T-helper 9 cell (primary cell): ENCODE measurements around the gene SPACA9.

Source experiments
- DNase-seq: peaks from one replicate; pipeline ENCODE4 v3.0.0-alpha.2; 2020
- total RNA-seq, 2 donors: gene quantifications; one replicate each; lab custom pipeline; 2026; lab: John Stamatoyannopoulos, UW

Gene SPACA9
- 1.4 to 1.9 reads per million in 2 donors for total RNA-seq

- peak; percentile 4 for DNase-seq
These were observed at the start of gene SPACA9 for GRCh38 chr9:132878695-132879456. TSS of gene SPACA9 (plus strand) at chr9:132878898. CDS start at chr9:132883948, 5,050 bp downstream.

GRCh38 chr9:132832171-132832881 lies 46.4 kb upstream of the SPACA9 start:
- no peak for DNase-seq

- DNase-seq = no peak
These were observed 45.1 kb upstream of the SPACA9 start for GRCh38 chr9:132833550-132834121.

- no peak for DNase-seq
These were observed 44.4 kb upstream of the SPACA9 start for GRCh38 chr9:132834343-132834742.

- DNase-seq = no peak
These were observed 41.0 kb upstream of the SPACA9 start for GRCh38 chr9:132837501-132838286.

GRCh38 chr9:132838291-132838690 lies 40.4 kb upstream of the SPACA9 start:
- DNase-seq = no peak

- no peak for DNase-seq
These were observed 37.7 kb upstream of the SPACA9 start for GRCh38 chr9:132840980-132841379.

- DNase-seq = no peak
These were observed 36.3 kb upstream of the SPACA9 start for GRCh38 chr9:132842124-132843044.

- DNase-seq = no peak
These were observed 32.4 kb upstream of the SPACA9 start for GRCh38 chr9:132846109-132846917.

GRCh38 chr9:132846918-132847515 lies 31.7 kb upstream of the SPACA9 start:
- no peak for DNase-seq

- no peak for DNase-seq
These were observed 29.5 kb upstream of the SPACA9 start for GRCh38 chr9:132849185-132849706.

- DNase-seq = no peak
These were observed 25.2 kb upstream of the SPACA9 start for GRCh38 chr9:132853482-132853881.

GRCh38 chr9:132854832-132855231 lies 23.9 kb upstream of the SPACA9 start:
- no peak for DNase-seq

- DNase-seq = no peak
These were observed 22.8 kb upstream of the SPACA9 start for GRCh38 chr9:132855904-132856303.

- no peak for DNase-seq
These were observed 21.7 kb upstream of the SPACA9 start for GRCh38 chr9:132857031-132857430.

GRCh38 chr9:132857616-132858342 lies 20.9 kb upstream of the SPACA9 start:
- no peak for DNase-seq

- DNase-seq = no peak
These were observed 19.9 kb upstream of the SPACA9 start for GRCh38 chr9:132858751-132859150.

GRCh38 chr9:132861666-132862065 lies 17.0 kb upstream of the SPACA9 start:
- no peak for DNase-seq

GRCh38 chr9:132862533-132862932 lies 16.2 kb upstream of the SPACA9 start:
- no peak for DNase-seq

GRCh38 chr9:132863096-132863495 lies 15.6 kb upstream of the SPACA9 start:
- no peak for DNase-seq
